Measurements from ENCODE around the gene AMN.

GRCh38 chr14:102927878-102928411 is 5.5 kb downstream of the AMN start:
- TF ChIP-seq CTCF (IDR thresholded peaks at IDR 0.05; ENCODE audit: low read depth, low read length, poor library complexity, severe bottlenecking) (no peak), EZH2phosphoT487 (IDR thresholded peaks at IDR 0.05; ENCODE audit: borderline replicate concordance, low read length) (no peak)

Data from DOHH2 (cell line).